GM12873 (cell line): ENCODE data around the gene MICU1.
A peak's percentile ranks its signal among the peaks of the same experiment; 100 is the strongest.

Experiments
- TF ChIP-seq, protein P1 (sequence below): IDR thresholded peaks from 2 replicates; pipeline ENCODE4 v1.5.1; 2012; ENCODE audit warnings: low read depth, mild to moderate bottlenecking, moderate library complexity, low read length, control low read depth; ENCODE audit not compliant: insufficient read depth; ENCODE audit errors: missing control alignments

The MICU1 gene

DNA sequence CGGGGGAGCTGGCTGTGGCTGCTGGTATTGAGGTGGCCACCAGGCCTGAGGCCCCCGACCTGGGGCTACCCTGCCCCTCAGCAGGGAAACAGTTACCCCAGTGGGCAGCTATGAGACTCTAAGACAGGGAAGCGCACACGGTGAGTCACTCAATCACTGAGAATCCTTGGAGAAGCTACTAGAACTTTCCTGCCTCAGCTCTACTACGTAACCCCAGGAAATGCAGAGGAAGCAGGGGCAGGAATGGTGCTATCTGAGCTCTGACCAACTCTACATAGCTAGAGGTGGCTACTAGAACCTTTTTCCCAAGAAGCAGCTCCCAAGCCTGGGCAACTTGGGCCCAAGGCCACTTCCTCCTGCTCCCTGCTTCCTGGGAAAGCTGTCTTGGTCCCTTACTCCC is 283.0 kb downstream of the MICU1 start:
- TF ChIP-seq, protein P1, sequence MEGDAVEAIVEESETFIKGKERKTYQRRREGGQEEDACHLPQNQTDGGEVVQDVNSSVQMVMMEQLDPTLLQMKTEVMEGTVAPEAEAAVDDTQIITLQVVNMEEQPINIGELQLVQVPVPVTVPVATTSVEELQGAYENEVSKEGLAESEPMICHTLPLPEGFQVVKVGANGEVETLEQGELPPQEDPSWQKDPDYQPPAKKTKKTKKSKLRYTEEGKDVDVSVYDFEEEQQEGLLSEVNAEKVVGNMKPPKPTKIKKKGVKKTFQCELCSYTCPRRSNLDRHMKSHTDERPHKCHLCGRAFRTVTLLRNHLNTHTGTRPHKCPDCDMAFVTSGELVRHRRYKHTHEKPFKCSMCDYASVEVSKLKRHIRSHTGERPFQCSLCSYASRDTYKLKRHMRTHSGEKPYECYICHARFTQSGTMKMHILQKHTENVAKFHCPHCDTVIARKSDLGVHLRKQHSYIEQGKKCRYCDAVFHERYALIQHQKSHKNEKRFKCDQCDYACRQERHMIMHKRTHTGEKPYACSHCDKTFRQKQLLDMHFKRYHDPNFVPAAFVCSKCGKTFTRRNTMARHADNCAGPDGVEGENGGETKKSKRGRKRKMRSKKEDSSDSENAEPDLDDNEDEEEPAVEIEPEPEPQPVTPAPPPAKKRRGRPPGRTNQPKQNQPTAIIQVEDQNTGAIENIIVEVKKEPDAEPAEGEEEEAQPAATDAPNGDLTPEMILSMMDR, result no peak

DNA sequence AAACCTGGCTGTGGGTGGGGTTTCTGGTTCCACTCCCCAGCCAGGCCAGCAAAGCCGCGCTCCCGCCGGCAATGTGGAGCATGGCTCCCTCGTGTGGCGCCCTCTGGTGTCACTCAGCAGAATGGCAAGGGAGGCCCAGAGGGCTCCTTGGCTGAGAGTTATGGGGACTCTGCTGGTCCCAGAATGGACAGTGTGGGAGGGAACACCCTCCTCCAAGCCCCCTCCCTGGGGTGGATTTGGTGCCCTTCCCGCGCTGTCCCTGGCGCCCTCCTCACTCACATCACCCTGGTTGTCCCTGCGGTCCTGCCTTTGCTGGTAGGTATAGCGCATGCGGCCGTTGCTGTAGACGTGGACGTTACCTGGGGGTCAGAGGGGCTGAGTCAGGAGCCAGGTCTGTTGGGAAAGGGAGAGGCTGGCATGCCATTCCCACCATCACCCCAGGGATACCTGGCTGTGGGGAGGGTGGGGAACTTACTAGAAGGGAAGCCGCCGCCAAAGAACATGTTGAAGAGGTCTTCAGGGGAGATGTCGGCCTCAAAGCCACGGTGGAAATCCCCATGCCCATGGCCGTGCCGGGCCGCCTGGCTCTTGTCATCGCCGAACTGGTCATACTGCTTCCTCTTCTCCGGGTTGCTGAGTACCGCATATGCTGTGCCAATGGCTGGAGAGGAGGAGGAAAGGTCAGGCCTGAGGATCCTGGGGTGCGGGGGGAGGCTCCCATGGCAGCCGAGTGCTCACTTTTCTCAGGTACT is 285.2 kb downstream of the MICU1 start:
- TF ChIP-seq, protein P1, result peak; percentile 99

DNA sequence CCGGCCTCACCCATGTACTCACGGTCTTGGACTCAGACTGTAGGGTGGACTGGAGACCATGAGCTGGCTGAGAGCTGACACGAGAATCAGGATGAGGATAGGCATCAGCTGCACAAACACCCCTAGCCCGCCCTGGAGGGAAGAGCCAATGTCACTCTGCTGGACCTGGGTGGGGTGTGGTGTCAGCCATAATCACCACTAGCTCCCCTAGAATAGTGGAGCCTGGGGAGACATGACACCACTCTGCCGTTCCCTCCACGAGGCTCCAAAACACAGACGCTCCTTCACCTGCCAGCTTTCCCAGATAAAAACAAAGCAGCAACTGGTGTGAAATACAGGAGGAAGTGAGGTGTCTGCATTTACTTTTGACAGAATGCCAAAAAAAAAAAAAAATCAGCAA is 287.7 kb downstream of the MICU1 start:
- TF ChIP-seq, protein P1, result no peak

DNA sequence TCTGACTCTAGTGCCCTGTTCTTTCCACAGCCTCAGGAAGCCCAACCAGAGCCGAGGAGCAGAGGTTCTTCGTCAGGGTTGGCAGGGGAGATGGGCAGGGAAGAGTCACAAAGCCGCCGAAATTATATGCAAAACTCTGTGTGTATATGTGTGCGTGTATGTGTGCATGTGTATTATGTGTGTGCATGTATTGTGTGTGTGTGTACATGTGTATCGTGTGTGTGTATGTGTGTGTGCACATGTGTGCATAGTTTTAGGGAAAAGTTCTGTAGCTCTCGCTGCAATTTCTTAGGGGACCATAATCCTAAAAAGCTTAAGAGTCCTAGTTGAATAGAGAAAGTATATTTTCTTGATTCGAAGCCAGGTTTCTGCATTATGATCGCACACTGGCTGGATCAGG is 288.2 kb downstream of the MICU1 start:
- TF ChIP-seq, protein P1, result no peak

DNA sequence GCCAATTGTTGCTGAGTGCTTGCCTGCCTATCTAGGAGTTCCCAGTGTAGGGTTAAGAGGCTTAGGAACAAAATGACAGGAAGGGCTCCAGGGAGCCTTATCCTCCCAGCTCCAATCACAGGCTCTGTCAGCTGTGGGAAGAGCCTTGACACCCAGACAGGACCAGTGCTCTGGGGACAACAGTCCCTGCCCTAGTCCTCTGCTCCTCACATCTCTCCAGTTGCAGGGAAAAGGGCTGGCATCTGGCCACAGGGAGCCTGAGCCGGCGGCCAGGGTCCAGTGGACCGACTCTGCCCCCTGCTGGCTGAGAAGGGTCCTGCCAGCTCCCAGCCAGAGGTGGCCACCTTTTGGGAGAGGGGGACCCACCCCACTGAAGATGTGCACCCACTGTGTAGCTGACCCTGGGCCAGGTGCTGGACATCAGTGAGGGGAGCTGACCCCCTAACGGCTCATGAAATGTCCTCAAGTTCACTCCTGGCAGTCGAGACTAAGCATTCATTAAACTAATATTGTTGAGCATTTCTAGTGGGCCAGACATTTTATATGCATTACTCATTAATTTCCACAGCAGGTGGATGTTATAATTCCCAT is 288.7 kb downstream of the MICU1 start:
- TF ChIP-seq, protein P1, result peak; percentile 99

DNA sequence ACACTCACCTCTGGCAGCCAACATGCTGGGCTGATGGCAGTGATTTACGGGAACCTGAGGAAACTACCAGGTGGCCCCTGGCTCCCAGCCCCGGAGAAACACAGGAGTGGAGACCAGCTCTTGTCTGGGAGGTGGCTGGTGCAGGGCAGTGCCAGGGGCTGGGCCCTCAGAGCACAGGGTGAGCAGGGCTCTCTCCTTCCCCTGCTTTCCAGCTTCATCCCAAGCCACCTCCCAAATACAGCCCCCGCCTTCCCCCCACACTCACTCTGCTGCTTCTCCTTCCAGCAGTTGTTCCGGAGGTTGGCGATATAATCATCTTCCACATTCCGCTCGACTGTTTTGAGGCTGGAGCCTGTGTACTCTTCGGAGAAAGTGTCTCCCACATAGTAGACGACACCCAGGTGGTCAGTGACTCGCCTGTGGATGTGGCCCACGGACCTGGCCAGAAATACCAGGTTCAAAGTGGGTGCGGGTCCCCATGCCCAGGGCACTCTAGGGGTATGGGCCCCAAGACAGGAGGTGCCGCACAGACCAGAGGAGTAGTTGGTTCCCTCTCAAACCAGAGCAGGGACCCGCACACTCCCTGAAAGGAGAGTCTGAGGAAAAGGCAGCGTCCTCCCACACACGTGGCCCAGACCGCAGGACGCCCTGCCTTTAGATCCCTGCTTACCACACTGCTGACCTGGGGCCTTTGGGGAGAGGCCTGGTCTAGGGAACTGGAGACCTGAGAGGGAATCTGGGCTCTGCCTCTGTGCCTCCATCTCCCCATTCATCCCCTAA is 289.4 kb downstream of the MICU1 start:
- TF ChIP-seq, protein P1, result no peak
